Tibial nerve (tissue), 4 donors: ENCODE measurements around the gene WNT11. TPM values are rescaled to one million over a fixed set of nuclear protein-coding genes. Genes with fewer than 3 reads are reported as not detected.
A peak's percentile ranks its signal among the peaks of the same experiment; 100 is the strongest.

Source experiments
- DNase-seq, 2 donors: peaks; one replicate each; pipeline ENCODE4 v3.0.0-alpha.2; 2019; ENCODE audit warnings: low spot score in 2 of 2
- H3K27ac ChIP-seq, 4 donors: fragments of 200-600 bp; sonication (generic) in 3 of 4; one replicate each; pipeline ENCODE4 v1.5.1; 2017 to 2019; ENCODE audit warnings: mild to moderate bottlenecking in 1 of 4
- H3K27me3 ChIP-seq, 2 donors: fragments of 200-600 bp; sonication (generic) in 1 of 2; one replicate each; pipeline versions ENCODE4 v1.5.1 to v1.6.0; 2017 to 2019
- H3K36me3 ChIP-seq, 3 donors: fragments of 200-600 bp; sonication (generic); one replicate each; pipeline ENCODE4 v1.5.1; 2018 to 2019
- H3K4me1 ChIP-seq, 4 donors: fragments of 200-600 bp; sonication (generic) in 3 of 4; one replicate each; pipeline ENCODE4 v1.5.1; 2017 to 2019
- H3K4me3 ChIP-seq, 4 donors: fragments of 200-600 bp; sonication (generic) in 3 of 4; one replicate each; pipeline ENCODE4 v1.5.1; 2017 to 2019; ENCODE audit warnings: mild to moderate bottlenecking in 1 of 4, moderate library complexity in 1 of 4
- H3K9me3 ChIP-seq, 4 donors: fragments of 200-600 bp; sonication (generic) in 3 of 4; one replicate each; pipeline ENCODE4 v1.5.1; 2017 to 2019
- EP300 ChIP-seq, 2 donors: sonication (generic); formaldehyde crosslinking; IDR thresholded peaks; one replicate each; pipeline ENCODE4 v1.6.1; 2017; ENCODE audit warnings: antibody characterized with exemption in 2 of 2, mild to moderate bottlenecking in 1 of 2
- POLR2A ChIP-seq, 2 donors: fragments of 450-650 bp; IDR thresholded peaks; one replicate each; pipeline ENCODE4 v1.6.1; 2017; ENCODE audit warnings: antibody characterized with exemption in 2 of 2, mild to moderate bottlenecking in 2 of 2, moderate library complexity in 2 of 2
- WGBS, 2 donors: methylation state at CpG; one replicate each; pipeline ENCODE4 v1.1.5; 2018; 5-methylcytosine and 5-hydroxymethylcytosine counted together
- total RNA-seq, 4 donors: library from RNA; depleted of rRNA; stranded (reverse); fragments of >200 nt; gene quantifications; one replicate each; pipeline ENCODE4 v1.1.0, GENCODE V29; 2016
- TF ChIP-seq, protein P1 (sequence below), 5 experiments: fragments of 200-600 bp in 3 of 5; fragments of 450-650 bp in 2 of 5; sonication (generic) in 3 of 5; IDR thresholded peaks; one replicate each; pipeline ENCODE4 v1.5.1; 2016 to 2019; ENCODE audit warnings: antibody characterized with exemption in 5 of 5, mild to moderate bottlenecking in 3 of 5, moderate library complexity in 2 of 5

Gene WNT11
- total RNA-seq, 4 donors from 2014 or later = 14.2 to 65.7 (median 27.5) TPM

DNA sequence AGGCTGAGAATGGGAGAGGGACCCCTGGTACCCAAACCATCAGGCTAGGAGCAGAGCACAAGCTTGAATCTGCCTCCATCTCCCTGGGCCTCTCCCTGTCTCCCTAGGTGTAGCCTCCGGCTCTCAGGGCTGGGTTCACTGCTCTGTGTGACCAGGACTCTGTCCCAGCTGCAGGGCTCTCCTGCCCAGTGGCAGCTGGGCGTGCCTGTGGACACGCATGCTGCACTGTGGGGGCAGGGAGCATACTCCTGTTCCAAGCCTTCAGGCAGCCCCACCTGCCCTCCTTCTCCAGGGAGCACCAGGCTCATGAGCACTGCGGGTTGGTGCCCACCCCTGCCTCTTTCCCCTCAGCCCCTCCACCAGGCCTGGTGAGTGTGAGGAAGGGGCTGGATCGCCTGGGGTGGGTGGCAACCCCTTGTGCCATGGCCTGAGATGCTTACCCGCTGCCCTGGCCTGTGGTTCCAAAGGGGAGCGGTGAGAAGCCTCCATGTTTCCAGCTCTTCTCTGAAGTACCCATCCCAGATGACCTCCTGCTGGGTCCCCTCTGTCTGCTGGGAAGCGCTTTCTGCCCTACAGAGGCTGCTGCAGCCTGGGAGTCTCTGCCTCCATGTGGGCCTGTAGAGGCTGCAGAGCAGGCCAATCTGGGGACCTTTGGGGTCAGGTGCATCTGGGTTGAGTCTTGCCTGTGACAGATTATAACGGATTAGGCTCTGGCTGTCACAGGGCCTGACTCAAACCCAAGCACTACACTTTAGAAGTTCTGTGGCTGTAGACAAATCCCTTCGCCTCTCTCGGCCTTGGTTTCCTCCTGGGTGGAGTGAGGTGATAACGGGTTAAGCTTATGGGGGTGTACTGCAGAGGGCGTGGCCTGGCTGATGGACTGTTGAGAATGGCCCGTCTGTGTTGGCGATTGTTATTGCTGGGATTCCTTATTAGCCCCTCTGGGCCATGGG, 43.7 kb downstream of the WNT11 start:
- WGBS, 2 donors = 82 to 86% methylated on average over 14 to 15 of the region's 15 CpGs
- peaks cover 0 to 12% (median 0%) of the 10 kb centered on the region in 4 donors for H3K4me1 ChIP-seq
- no peak overlapping the region for H3K27ac ChIP-seq
- TF ChIP-seq, protein P1, sequence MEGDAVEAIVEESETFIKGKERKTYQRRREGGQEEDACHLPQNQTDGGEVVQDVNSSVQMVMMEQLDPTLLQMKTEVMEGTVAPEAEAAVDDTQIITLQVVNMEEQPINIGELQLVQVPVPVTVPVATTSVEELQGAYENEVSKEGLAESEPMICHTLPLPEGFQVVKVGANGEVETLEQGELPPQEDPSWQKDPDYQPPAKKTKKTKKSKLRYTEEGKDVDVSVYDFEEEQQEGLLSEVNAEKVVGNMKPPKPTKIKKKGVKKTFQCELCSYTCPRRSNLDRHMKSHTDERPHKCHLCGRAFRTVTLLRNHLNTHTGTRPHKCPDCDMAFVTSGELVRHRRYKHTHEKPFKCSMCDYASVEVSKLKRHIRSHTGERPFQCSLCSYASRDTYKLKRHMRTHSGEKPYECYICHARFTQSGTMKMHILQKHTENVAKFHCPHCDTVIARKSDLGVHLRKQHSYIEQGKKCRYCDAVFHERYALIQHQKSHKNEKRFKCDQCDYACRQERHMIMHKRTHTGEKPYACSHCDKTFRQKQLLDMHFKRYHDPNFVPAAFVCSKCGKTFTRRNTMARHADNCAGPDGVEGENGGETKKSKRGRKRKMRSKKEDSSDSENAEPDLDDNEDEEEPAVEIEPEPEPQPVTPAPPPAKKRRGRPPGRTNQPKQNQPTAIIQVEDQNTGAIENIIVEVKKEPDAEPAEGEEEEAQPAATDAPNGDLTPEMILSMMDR (IDR thresholded peaks at IDR 0.05) = no peak
- TF ChIP-seq POLR2A (IDR thresholded peaks at IDR 0.05) (no peak), EP300 (IDR thresholded peaks at IDR 0.05) (no peak)
- no peaks in the 10 kb centered on the region for H3K36me3 ChIP-seq
- no peak for DNase-seq
- no peaks in the 10 kb centered on the region for H3K27me3 ChIP-seq
- no peaks in the 10 kb centered on the region for H3K9me3 ChIP-seq
- H3K4me3 ChIP-seq = no peak overlapping the region

DNA sequence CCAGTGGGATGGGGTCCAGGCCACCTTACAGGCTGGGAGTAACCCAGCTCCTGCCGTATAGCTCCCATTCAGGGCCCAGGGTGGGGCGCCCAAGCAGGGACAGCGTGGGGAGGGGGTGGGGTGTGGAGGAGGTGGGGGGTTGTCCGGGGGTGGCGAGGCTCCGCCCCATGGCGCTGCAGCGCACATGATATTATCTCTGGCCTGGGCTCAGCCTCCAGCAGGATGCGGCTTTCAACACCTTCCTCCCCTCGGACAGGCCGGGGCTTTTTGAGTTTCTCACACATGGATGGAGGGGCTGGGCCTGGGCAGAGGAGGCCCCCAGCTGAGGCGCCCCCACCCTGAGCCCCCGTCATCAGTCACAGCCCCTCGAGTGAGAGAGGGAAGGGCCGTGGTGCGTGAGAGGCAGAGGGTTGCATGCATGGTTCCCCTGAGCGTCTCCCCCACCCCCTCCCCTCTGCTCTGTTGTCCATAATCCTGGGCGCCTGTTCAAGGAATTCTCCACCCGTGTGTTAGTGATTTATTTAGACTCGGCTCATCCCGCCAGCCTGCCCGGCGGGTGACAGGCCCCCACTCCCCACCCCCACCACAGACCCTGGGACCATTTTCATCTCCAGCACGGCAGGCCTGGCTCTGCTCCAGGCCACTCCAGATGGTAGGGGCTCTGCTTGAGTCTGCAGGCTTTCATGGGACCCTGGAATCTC, 44.9 kb downstream of the WNT11 start:
- no peak for DNase-seq
- WGBS, 2 donors = 19 to 24% methylated on average over 15 to 22 of the region's 24 CpGs
- H3K4me3 ChIP-seq = peak overlapping the region in 1 of 4 donors; percentile 22
- no peaks in the 10 kb centered on the region for H3K36me3 ChIP-seq
- H3K4me1 ChIP-seq = peaks cover 0 to 12% (median 0%) of the 10 kb centered on the region in 4 donors
- H3K27ac ChIP-seq = no peak overlapping the region
- no peaks in the 10 kb centered on the region for H3K27me3 ChIP-seq
- no peaks in the 10 kb centered on the region for H3K9me3 ChIP-seq
- TF ChIP-seq, protein P1 (IDR thresholded peaks at IDR 0.05) = no peak
- TF ChIP-seq EP300 (IDR thresholded peaks at IDR 0.05) (no peak), POLR2A (IDR thresholded peaks at IDR 0.05) (no peak)

DNA sequence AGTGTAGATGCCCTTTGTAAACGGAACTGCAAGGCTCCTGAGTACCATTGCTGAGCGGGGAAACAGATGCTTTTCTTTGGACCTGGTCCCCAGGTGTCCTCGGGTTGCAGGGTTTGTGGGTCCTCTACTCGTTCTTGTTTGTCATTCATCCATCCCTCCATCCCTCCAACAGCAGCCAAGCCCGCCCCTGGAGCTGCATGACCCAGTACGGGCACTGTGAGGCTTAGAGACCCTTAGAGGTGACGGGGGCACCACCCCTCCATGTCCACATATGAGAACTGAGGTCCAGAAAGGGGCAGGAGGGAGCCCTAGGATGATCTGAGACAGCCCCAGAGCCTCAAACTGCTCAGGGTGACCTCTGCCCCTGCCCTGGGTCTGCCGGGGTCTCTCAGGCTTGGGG, 45.4 kb downstream of the WNT11 start:
- DNase-seq = no peak
- peaks cover 0 to 12% (median 0%) of the 10 kb centered on the region in 4 donors for H3K4me1 ChIP-seq
- no peak overlapping the region for H3K4me3 ChIP-seq

DNA sequence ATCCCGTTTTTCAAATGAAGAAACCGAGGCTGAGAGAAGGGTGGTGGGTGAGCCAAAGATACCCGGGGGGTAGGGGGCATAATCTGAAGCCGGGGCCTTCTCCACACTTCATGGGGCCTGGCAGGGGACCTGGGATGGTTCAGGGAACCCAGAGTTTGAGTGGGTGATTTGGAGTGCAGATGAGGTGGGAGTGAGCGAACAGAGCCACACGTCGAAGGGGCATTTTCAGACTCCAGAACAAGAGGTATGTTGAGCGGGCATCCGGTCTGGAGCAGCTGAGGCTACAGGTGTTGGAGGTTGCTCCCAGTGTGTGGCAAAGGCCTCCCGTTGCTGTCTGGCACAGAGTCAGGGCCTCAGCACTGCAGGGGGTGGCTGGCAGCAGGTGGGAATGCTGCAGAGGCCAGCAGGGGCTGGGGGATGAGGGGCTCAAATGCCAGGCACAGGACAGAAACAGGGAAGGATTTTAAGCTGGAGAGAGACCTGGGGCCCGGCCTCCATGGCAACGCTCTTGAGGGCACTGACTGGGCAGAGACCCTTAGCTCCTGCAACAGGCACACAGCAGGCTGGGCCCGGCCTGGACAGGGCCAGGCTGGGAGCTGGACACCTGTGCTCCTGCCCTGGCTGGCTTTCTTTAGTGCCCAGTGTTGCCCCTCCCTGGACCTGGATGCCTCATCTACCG, 46.2 kb downstream of the WNT11 start:
- 77 to 80% methylated on average over 14 of the region's 14 CpGs for WGBS, 2 donors
- TF ChIP-seq, protein P1 (IDR thresholded peaks at IDR 0.05) = no peak
- TF ChIP-seq EP300 (IDR thresholded peaks at IDR 0.05) = no peak
- no peak for TF ChIP-seq POLR2A (IDR thresholded peaks at IDR 0.05)
- Histone ChIP-seq H3K9me3 (no peaks in the 10 kb centered on the region), H3K36me3 (no peaks in the 10 kb centered on the region), H3K27ac (no peak overlapping the region), H3K4me3 (no peak overlapping the region), H3K27me3 (no peaks in the 10 kb centered on the region), H3K4me1 (peaks cover 0 to 12% (median 0%) of the 10 kb centered on the region in 4 donors)
- no peak for DNase-seq

More for the DNA sequence above, 45.4 kb downstream of the WNT11 start:
- Histone ChIP-seq H3K27ac (no peak overlapping the region), H3K27me3 (no peaks in the 10 kb centered on the region), H3K9me3 (no peaks in the 10 kb centered on the region), H3K36me3 (no peaks in the 10 kb centered on the region)
- TF ChIP-seq, protein P1 (IDR thresholded peaks at IDR 0.05) = no peak
- no peak for TF ChIP-seq POLR2A (IDR thresholded peaks at IDR 0.05)
- TF ChIP-seq EP300 (IDR thresholded peaks at IDR 0.05) = no peak
- WGBS, 2 donors = 61 to 83% methylated on average over 7 to 8 of the region's 8 CpGs
